ENCODE data around the gene ACTMAP. TPM values are rescaled to one million over a fixed set of nuclear protein-coding genes. Genes with fewer than 3 reads are reported as not detected.
A peak's percentile ranks its signal among the peaks of the same experiment; 100 is the strongest.

Gene ACTMAP
- total RNA-seq, 4 donors from 2014 or later, result 2.5 to 7.1 (median 4.3) TPM

- WGBS, 2 donors, result 7 to 9% methylated on average over 7 of the region's 7 CpGs
- no peaks in the 10 kb centered on the region for H3K27me3 ChIP-seq
- no peak for DNase-seq (ENCODE audit: low spot score in 2 of 2)
- H3K27ac ChIP-seq, result peak overlapping the region; percentile 83 to 97 (median 89)
- peak overlapping the region; percentile 51 to 95 (median 78) for H3K4me3 ChIP-seq
- peaks cover 0 to 37% (median 18%) of the 10 kb centered on the region in 4 donors for H3K4me1 ChIP-seq
- no peaks in the 10 kb centered on the region for H3K9me3 ChIP-seq
- peaks cover 0 to 22% (median 0%) of the 10 kb centered on the region in 3 donors for H3K36me3 ChIP-seq
- no peak for TF ChIP-seq CTCF (IDR thresholded peaks at IDR 0.05)
- TF ChIP-seq POLR2A (IDR thresholded peaks at IDR 0.05), result no peak
- TF ChIP-seq EP300 (IDR thresholded peaks at IDR 0.05), result no peak
These were observed 28.5 kb upstream of the ACTMAP start for GRCh38 chr19:40778706-40779284.

GRCh38 chr19:40777937-40778705, 27.8 kb upstream of the ACTMAP start, which contains the start of gene RAB4B:
Gene RAB4B, plus strand, starts transcription at chr19:40778247. Its CDS starts 129 bp downstream, at chr19:40778376.
- H3K36me3 ChIP-seq, result peaks cover 0 to 15% (median 0%) of the 10 kb centered on the region in 3 donors
- H3K4me1 ChIP-seq, result peaks cover 0 to 37% (median 18%) of the 10 kb centered on the region in 4 donors
- DNase-seq (ENCODE audit: low spot score in 2 of 2), result peak; percentile 99 to 100
- 1% methylated on average over 54 to 56 of the region's 56 CpGs for WGBS, 2 donors
- TF ChIP-seq CTCF (IDR thresholded peaks at IDR 0.05) (peak in 2 of 5 experiments; percentile 55 to 62), POLR2A (IDR thresholded peaks at IDR 0.05) (peak; percentile 47 to 88), EP300 (IDR thresholded peaks at IDR 0.05) (peak; percentile 27 to 79)
- no peaks in the 10 kb centered on the region for H3K9me3 ChIP-seq
- H3K4me3 ChIP-seq, result peak within 1 kb of the TSS; percentile 51 to 95 (median 78)
- H3K27ac ChIP-seq, result peak within 1 kb of the TSS; percentile 87 to 97 (median 92)
- H3K27me3 ChIP-seq, result no peaks in the 10 kb centered on the region

DNA sequence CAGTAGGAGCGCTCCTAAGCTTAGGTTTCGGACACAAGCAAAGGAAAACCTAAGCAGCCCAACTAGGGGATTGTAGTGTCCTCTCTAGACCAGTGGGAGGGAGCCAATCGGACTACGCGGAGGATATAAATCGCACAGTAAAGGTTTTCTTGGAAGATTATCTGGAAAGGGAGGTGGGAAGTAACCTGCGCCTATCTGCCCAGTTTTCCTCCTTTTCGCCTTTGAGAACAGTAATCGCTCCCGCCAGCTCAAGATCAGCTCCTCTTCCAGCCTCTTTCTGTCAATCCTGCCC, 27.3 kb upstream of the ACTMAP start:
- WGBS, 2 donors, result 1% methylated on average over 10 of the region's 10 CpGs
- TF ChIP-seq CTCF (IDR thresholded peaks at IDR 0.05) (no peak), POLR2A (IDR thresholded peaks at IDR 0.05) (no peak), EP300 (IDR thresholded peaks at IDR 0.05) (no peak)
- H3K27me3 ChIP-seq, result no peaks in the 10 kb centered on the region

DNA sequence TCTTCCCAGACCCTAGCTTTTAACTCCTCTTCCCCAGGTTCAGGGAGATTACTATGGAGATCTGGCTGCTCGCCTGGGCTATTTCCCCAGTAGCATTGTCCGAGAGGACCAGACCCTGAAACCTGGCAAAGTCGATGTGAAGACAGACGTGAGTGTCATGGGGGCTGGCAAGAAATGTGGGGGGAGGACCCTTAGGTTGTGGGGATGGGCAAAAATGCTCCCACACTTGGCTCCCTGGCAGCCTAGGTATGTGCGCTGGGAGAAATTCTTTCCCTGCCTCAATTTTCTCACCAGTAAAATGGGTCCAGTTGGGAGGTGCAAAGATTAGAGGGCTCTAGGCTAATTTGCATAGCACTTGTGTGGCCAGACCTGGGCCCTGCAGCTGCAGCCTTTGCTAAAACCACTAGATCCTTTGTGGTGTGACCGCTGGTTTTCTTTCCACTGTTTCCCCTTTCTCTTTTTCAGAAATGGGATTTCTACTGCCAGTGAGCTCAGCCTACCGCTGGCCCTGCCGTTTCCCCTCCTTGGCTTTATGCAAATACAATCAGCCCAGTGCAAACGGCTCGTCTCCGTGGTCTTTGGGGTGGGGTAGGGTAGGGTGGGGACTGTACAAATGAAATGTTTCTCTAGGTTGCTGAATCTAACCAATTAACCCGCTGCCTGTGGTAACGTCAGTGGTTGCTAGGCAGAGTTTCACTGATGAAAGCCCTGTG, 26.8 kb upstream of the ACTMAP start:
- Histone ChIP-seq H3K27ac (peak overlapping the region; percentile 87 to 97 (median 92)), H3K9me3 (no peaks in the 10 kb centered on the region), H3K4me3 (peak overlapping the region; percentile 44 to 95 (median 78)), H3K27me3 (no peaks in the 10 kb centered on the region), H3K36me3 (peaks cover 0 to 7% (median 0%) of the 10 kb centered on the region in 3 donors), H3K4me1 (peaks cover 0 to 37% (median 18%) of the 10 kb centered on the region in 4 donors)
- 7 to 8% methylated on average over 13 of the region's 13 CpGs for WGBS, 2 donors
- TF ChIP-seq EP300 (IDR thresholded peaks at IDR 0.05) (no peak), CTCF (IDR thresholded peaks at IDR 0.05) (peak in 1 of 5 experiments; percentile 9), POLR2A (IDR thresholded peaks at IDR 0.05) (no peak)
- DNase-seq (ENCODE audit: low spot score in 2 of 2), result peak; percentile 88 to 98

More for the DNA sequence above, 27.3 kb upstream of the ACTMAP start:
- peak overlapping the region; percentile 87 to 97 (median 92) for H3K27ac ChIP-seq
- H3K36me3 ChIP-seq, result peaks cover 0 to 12% (median 0%) of the 10 kb centered on the region in 3 donors
- H3K9me3 ChIP-seq, result no peaks in the 10 kb centered on the region
- peaks cover 0 to 37% (median 18%) of the 10 kb centered on the region in 4 donors for H3K4me1 ChIP-seq
- peak overlapping the region; percentile 44 to 95 (median 78) for H3K4me3 ChIP-seq
- DNase-seq (ENCODE audit: low spot score in 2 of 2), result no peak
